ENCODE data around the gene WEE2.

GRCh38 chr7:141671705-141672496 is 36.3 kb upstream of the WEE2 start:
- TF ChIP-seq CTCF (IDR thresholded peaks at IDR 0.05 in 8 of 11, conservative IDR thresholded peaks at IDR 0.05 in 3 of 11) (no peak), POLR2A (IDR thresholded peaks at IDR 0.05) (no peak)
